GM03348 (cell line): ENCODE data around the gene BIN1.

Experiments used
- DNase-seq: peaks from one replicate; pipeline ENCODE4 v3.0.0; 2012; ENCODE audit warnings: low spot score

The BIN1 gene

GRCh38 chr2:127074936-127075335 lies 32.0 kb downstream of the BIN1 start:
- DNase-seq, result no peak

- no peak for DNase-seq
Observed at GRCh38 chr2:127074358-127074757, 32.6 kb downstream of the BIN1 start.

- DNase-seq, result no peak
Observed at GRCh38 chr2:127072970-127073369, 34.0 kb downstream of the BIN1 start.

GRCh38 chr2:127072396-127072795 lies 34.6 kb downstream of the BIN1 start:
- DNase-seq, result no peak

GRCh38 chr2:127071901-127072328 lies 35.0 kb downstream of the BIN1 start:
- DNase-seq, result no peak

GRCh38 chr2:127070221-127070620 lies 36.7 kb downstream of the BIN1 start:
- no peak for DNase-seq

GRCh38 chr2:127069536-127069935 lies 37.4 kb downstream of the BIN1 start:
- no peak for DNase-seq

- no peak for DNase-seq
Observed at GRCh38 chr2:127069003-127069402, 38.0 kb downstream of the BIN1 start.

GRCh38 chr2:127068351-127068741 lies 38.6 kb downstream of the BIN1 start:
- DNase-seq, result no peak

- peak; percentile 79 for DNase-seq
Observed at GRCh38 chr2:127067620-127068350, 39.2 kb downstream of the BIN1 start.

- DNase-seq, result peak; percentile 80
Observed at GRCh38 chr2:127066942-127067341, 40.0 kb downstream of the BIN1 start.

GRCh38 chr2:127065940-127066318 lies 41.0 kb downstream of the BIN1 start:
- DNase-seq, result no peak

GRCh38 chr2:127065299-127065939 lies 41.5 kb downstream of the BIN1 start:
- DNase-seq, result no peak

GRCh38 chr2:127064642-127065250 lies 42.2 kb downstream of the BIN1 start:
- peak; percentile 98 for DNase-seq

GRCh38 chr2:127063701-127064590 lies 43.0 kb downstream of the BIN1 start:
- DNase-seq, result no peak

- no peak for DNase-seq
Observed at GRCh38 chr2:127061375-127062273, 45.3 kb downstream of the BIN1 start.

GRCh38 chr2:127060264-127060945 lies 46.5 kb downstream of the BIN1 start:
- no peak for DNase-seq

GRCh38 chr2:127059559-127059958 lies 47.4 kb downstream of the BIN1 start:
- no peak for DNase-seq

GRCh38 chr2:127058954-127059252 lies 48.1 kb downstream of the BIN1 start:
- no peak for DNase-seq

GRCh38 chr2:127058246-127058953 lies 48.6 kb downstream of the BIN1 start:
- no peak for DNase-seq
